Activated CD8-positive, alpha-beta T cell treated with anti-CD3 and anti-CD28 coated beads for 36 hours (primary cell): Measurements from ENCODE around the gene OTOGL. TPM values are rescaled to one million over a fixed set of nuclear protein-coding genes. Genes with fewer than 3 reads are reported as not detected.

Experiments
- ATAC-seq: fragments of 200-7000 bp; cut with Tn5 transposase; one replicate; pipeline ENCODE4 v1.10.0; 2021; ENCODE audit warnings: mild to moderate bottlenecking, moderate library complexity
- CTCF ChIA-PET: fragments of 350-600 bp; sonication (Branson Sonifier 250); formaldehyde crosslinking; loops from one replicate; lab custom pipeline; 2021; ENCODE audit warnings: antibody characterized with exemption; lab: Charles Lee
- POLR2A ChIA-PET: fragments of 350-600 bp; sonication (Branson Sonifier 250); formaldehyde crosslinking; loops from one replicate; lab custom pipeline; 2021; ENCODE audit warnings: antibody characterized with exemption; lab: Charles Lee
- DNase-seq: peaks from one replicate; pipeline ENCODE4 v3.0.0-alpha.2; 2020
- H3K27ac Mint-ChIP-seq: one replicate; pipeline ENCODE4 v1.8.0; 2021; ENCODE audit warnings: mild to moderate bottlenecking, mixed read lengths
- H3K27me3 Mint-ChIP-seq: one replicate; pipeline ENCODE4 v1.8.0; 2021; ENCODE audit warnings: mixed read lengths
- H3K36me3 Mint-ChIP-seq: one replicate; pipeline ENCODE4 v1.8.0; 2021; ENCODE audit warnings: low read depth, mixed read lengths
- H3K4me1 Mint-ChIP-seq: one replicate; pipeline ENCODE4 v1.8.0; 2021; ENCODE audit warnings: low read depth, mixed read lengths
- H3K4me3 Mint-ChIP-seq: one replicate; pipeline ENCODE4 v1.8.0; 2021; ENCODE audit warnings: mild to moderate bottlenecking, moderate library complexity, mixed read lengths
- H3K9me3 Mint-ChIP-seq: one replicate; pipeline ENCODE4 v1.8.0; 2021; ENCODE audit warnings: mixed read lengths
- CTCF ChIP-seq: fragments of 200-600 bp; IDR thresholded peaks from one replicate; pipeline ENCODE4 v1.8.0; 2022; ENCODE audit warnings: antibody characterized with exemption, mild to moderate bottlenecking
- intact Hi-C: fragments of 100-400 bp; cut with micrococcal nuclease; formaldehyde crosslinking; loops from one replicate; pipeline ENCODE4 v1.10.0; 2022
- total RNA-seq, 2 experiments: library from RNA; stranded (reverse); gene quantifications; one replicate each; pipeline ENCODE4 v1.2.3, GENCODE V29; 2021

Gene OTOGL
- total RNA-seq, 2 experiments from 2014 or later = not detected

DNA sequence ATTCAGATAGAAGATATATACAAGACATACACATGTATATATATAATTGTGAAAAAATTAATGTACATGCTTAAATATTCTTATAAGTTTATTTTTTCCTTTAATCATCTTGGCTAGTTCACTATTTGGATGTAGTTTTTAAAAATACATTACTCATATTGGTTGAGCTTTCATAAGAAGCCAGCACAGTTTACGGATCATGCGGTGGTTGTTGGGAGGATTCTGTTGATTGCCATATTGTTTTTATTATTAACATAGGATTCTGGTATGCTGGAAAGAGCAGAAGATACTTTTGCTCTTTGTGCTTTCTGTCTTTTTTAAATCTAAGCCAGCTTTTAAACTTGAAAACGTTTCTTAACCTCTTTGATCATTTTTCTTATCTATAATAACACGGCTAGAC, 163.4 kb downstream of the OTOGL start:
- intact Hi-C loops = no loop called here
- Mint-ChIP-seq H3K4me1 (no peaks in the 10 kb centered on the region), H3K36me3 (no peaks in the 10 kb centered on the region), H3K9me3 (no peaks in the 10 kb centered on the region), H3K27ac (no peak overlapping the region), H3K27me3 (peaks cover 2% of the 10 kb centered on the region), H3K4me3 (no peak overlapping the region)
- DNase-seq (no peak), ATAC-seq (no peak)
- CTCF ChIA-PET = no interaction called here
- POLR2A ChIA-PET = no interaction called here
- no peak for TF ChIP-seq CTCF

DNA sequence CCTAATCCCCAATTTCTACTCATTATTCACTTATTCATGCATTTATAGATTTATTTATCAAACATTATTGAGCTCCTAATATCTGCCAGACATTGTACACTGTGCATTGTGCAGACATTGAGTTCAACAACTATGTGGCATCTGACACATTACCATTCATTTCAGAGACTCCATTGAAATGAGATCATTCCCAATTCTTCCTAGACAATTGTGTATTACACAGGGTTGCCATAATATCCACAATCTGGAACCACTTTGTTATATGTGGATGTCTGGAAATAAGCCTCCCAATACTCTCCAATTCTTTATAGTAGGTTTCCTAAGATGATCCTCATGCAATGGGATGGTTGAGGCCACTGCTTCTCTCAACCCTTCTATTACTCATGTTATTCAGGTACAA, 165.0 kb downstream of the OTOGL start:
- Mint-ChIP-seq H3K4me3 (no peak overlapping the region), H3K27me3 (peaks cover 6% of the 10 kb centered on the region), H3K27ac (no peak overlapping the region), H3K36me3 (no peaks in the 10 kb centered on the region), H3K9me3 (no peaks in the 10 kb centered on the region), H3K4me1 (no peaks in the 10 kb centered on the region)
- DNase-seq (no peak), ATAC-seq (no peak)
- POLR2A ChIA-PET = no interaction called here
- no peak for TF ChIP-seq CTCF
- CTCF ChIA-PET = no interaction called here
- intact Hi-C loops = no loop called here

DNA sequence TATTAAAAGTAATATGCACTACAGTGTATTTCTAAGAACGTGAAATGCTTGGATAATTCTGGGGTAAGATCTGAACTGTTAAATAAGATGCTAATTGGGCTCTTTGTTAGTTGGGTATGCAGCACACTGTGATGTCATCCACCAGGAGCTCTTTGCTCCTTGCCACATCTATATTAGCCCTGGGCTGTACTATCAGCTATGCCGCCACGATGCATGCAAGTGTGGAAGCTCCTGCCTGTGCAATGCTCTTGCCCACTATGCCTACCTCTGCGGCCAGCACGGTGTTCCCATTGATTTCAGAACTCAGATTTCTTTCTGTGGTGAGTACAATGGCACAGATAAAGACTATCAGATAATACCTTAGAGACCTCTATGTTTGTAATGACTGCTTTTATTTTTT, 165.6 kb downstream of the OTOGL start:
- peaks cover 5% of the 10 kb centered on the region for H3K27me3 Mint-ChIP-seq
- H3K9me3 Mint-ChIP-seq = no peaks in the 10 kb centered on the region
- ChIA-PET CTCF (no interaction called here), POLR2A (no interaction called here)
- H3K27ac Mint-ChIP-seq = no peak overlapping the region
- DNase-seq = no peak
- ATAC-seq = no peak
- no peak overlapping the region for H3K4me3 Mint-ChIP-seq
- H3K36me3 Mint-ChIP-seq = no peaks in the 10 kb centered on the region
- no peaks in the 10 kb centered on the region for H3K4me1 Mint-ChIP-seq
- TF ChIP-seq CTCF = no peak
- intact Hi-C loops = no loop called here

- Mint-ChIP-seq H3K27me3 (peaks cover 6% of the 10 kb centered on the region), H3K4me1 (no peaks in the 10 kb centered on the region), H3K27ac (no peak overlapping the region), H3K4me3 (no peak overlapping the region), H3K36me3 (no peaks in the 10 kb centered on the region), H3K9me3 (no peaks in the 10 kb centered on the region)
- DNase-seq (no peak), ATAC-seq (peak; percentile 65)
- TF ChIP-seq CTCF = no peak
- ChIA-PET CTCF (interaction anchor here (0.8 to 3.8 kb wide), 12 partner anchors 11 to 714 kb away, joined by 3 to 24 read pairs (median 4); no protein-coding TSS in a partner anchor), POLR2A (no interaction called here)
- intact Hi-C loops = no loop called here
Observed at GRCh38 chr12:80268924-80269749, 169.8 kb downstream of the OTOGL start.

- DNase-seq (peak; percentile 4), ATAC-seq (no peak)
- POLR2A ChIA-PET = no interaction called here
- peaks cover 6% of the 10 kb centered on the region for H3K27me3 Mint-ChIP-seq
- H3K4me1 Mint-ChIP-seq = no peaks in the 10 kb centered on the region
- CTCF ChIA-PET = interaction anchor here (0.6 to 3.8 kb wide), 18 partner anchors 10 to 715 kb away, joined by 3 to 24 read pairs (median 3); no protein-coding TSS in a partner anchor
- H3K9me3 Mint-ChIP-seq = no peaks in the 10 kb centered on the region
- H3K27ac Mint-ChIP-seq = no peak overlapping the region
- H3K4me3 Mint-ChIP-seq = no peak overlapping the region
- TF ChIP-seq CTCF = peak; percentile 72
- intact Hi-C loops = loop anchor here (10.0 kb wide), 1 partner anchor 75 kb away; no protein-coding TSS in a partner anchor
- no peaks in the 10 kb centered on the region for H3K36me3 Mint-ChIP-seq
Observed at GRCh38 chr12:80269803-80270552, 170.6 kb downstream of the OTOGL start.
